Astrocyte of the spinal cord (primary cell): ENCODE results near the gene SOX15.
A peak's percentile ranks its signal among the peaks of the same experiment; 100 is the strongest.

Experiments used
- DNase-seq: peaks from one replicate; pipeline ENCODE4 v3.0.0; 2011; ENCODE audit warnings: low read depth, low spot score
- H3K4me3 ChIP-seq: 2 replicates; pipeline ENCODE4 v1.5.1; 2011; ENCODE audit warnings: low read depth, mild to moderate bottlenecking, low read length, moderate library complexity
- in situ Hi-C: cut with HindIII; loops from 2 replicates; pipeline ENCODE4 v1.10.0; 2017; ENCODE audit warnings: low sequenced_read_pairs
- TF ChIP-seq, protein P1 (sequence below): IDR thresholded peaks from 2 replicates; pipeline ENCODE4 v1.5.1; 2012; ENCODE audit warnings: low read depth, mild to moderate bottlenecking, low read length, inconsistent platforms

SOX15 gene

DNA sequence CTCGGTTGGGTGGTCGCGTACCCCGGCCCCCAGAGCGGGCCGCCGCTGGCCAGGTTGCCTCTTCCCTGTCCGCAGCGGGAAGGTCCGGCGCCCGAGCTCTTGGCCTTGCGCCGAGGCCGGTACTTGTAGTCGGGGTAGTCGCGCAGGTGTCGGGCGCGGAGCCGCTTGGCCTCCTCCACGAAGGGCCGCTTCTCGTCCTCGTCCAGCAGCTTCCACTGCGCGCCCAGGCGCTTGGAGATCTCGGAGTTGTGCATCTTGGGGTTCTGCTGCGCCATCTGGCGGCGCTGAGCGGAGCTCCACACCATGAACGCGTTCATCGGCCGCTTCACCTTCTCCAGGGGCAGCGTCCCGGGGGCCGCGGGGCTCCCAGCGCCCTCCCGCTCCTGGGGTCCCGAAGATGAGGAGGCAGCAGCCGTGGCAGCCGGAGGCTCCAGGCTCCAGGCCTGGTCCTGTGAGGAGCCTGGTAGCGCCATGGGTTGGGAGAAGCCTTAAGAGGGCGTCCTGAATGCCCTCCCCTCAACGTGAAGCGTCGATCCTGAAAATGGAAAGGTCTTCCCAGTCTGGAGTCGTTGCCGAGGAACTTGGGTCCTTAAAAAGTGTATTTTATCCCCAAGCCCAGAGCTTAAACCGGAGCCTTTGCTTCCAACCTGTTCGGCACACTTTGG is 558 bp downstream of the SOX15 start:
- H3K4me3 ChIP-seq: peak overlapping the region; percentile 13
- in situ Hi-C loops: no loop called here
- DNase-seq: peak; percentile 84
- TF ChIP-seq, protein P1, sequence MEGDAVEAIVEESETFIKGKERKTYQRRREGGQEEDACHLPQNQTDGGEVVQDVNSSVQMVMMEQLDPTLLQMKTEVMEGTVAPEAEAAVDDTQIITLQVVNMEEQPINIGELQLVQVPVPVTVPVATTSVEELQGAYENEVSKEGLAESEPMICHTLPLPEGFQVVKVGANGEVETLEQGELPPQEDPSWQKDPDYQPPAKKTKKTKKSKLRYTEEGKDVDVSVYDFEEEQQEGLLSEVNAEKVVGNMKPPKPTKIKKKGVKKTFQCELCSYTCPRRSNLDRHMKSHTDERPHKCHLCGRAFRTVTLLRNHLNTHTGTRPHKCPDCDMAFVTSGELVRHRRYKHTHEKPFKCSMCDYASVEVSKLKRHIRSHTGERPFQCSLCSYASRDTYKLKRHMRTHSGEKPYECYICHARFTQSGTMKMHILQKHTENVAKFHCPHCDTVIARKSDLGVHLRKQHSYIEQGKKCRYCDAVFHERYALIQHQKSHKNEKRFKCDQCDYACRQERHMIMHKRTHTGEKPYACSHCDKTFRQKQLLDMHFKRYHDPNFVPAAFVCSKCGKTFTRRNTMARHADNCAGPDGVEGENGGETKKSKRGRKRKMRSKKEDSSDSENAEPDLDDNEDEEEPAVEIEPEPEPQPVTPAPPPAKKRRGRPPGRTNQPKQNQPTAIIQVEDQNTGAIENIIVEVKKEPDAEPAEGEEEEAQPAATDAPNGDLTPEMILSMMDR: peak; percentile 93

- no peak overlapping the region for H3K4me3 ChIP-seq
- in situ Hi-C loops: no loop called here
- DNase-seq: no peak
- TF ChIP-seq, protein P1: no peak
Measured at GRCh38 chr17:7588553-7589203, 1.2 kb downstream of the SOX15 start.

GRCh38 chr17:7587420-7588151 is 2.3 kb downstream of the SOX15 start:
- no peak overlapping the region for H3K4me3 ChIP-seq
- peak; percentile 95 for DNase-seq
- in situ Hi-C loops: no loop called here
- TF ChIP-seq, protein P1: peak; percentile 20

GRCh38 chr17:7586673-7587419 is 3.0 kb downstream of the SOX15 start:
- DNase-seq: no peak
- TF ChIP-seq, protein P1: peak; percentile 24
- in situ Hi-C loops: no loop called here
- H3K4me3 ChIP-seq: no peak overlapping the region

DNA sequence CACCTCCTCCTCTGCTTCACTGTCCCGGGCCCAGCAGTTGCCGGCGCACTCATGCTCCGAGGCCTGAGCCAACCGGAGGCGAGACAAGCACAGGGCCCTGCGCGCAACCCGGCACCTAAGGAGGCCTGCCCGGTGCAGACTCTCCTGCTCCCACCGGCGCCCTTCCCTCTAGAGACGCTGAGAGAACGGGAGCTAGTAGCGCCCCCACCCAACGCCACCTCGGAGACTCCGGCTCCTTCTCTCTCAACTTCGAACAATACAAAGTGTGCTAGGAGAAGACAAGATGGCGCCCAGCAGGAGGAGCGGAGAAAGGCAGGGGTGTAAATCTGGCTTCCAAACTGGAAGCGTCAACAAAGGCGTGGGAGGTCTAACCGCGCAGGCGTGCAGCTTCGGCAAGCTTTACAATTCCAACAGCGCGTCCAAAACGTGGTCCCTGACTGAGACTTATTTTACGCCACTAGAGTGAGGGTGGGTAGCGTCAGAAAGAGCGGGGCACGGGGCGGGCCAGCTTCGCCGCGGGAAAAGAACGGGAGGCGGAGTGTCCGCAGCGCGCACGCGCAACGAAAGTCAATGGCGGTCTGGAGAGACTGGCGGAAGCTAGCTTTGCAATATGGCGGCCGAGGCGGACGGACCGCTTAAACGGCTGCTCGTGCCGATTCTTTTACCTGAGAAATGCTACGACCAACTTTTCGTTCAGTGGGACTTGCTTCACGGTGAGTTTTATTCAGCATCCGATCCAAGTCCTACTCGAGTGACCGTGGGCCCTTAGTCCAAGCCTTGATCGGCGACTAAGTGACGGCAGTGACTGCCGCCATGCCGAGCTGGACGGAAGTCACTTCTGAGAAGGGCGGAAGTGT is 6.4 kb downstream of the SOX15 start, which contains the start of gene MPDU1:
TSS of gene MPDU1 (plus strand) at position 600 of the 857 bp plus-strand sequence. CDS start at position 611, 11 bp downstream.
- TF ChIP-seq, protein P1: no peak
- in situ Hi-C loops: no loop called here
- peak within 1 kb of the TSS; percentile 83 for H3K4me3 ChIP-seq
- peak; percentile 98 for DNase-seq
